Measurements from ENCODE around the gene MFNG.
A peak's percentile ranks its signal among the peaks of the same experiment; 100 is the strongest.

MFNG gene

GRCh38 chr22:37500745-37501609, 14.8 kb upstream of the MFNG start:
- TF ChIP-seq, protein P1, sequence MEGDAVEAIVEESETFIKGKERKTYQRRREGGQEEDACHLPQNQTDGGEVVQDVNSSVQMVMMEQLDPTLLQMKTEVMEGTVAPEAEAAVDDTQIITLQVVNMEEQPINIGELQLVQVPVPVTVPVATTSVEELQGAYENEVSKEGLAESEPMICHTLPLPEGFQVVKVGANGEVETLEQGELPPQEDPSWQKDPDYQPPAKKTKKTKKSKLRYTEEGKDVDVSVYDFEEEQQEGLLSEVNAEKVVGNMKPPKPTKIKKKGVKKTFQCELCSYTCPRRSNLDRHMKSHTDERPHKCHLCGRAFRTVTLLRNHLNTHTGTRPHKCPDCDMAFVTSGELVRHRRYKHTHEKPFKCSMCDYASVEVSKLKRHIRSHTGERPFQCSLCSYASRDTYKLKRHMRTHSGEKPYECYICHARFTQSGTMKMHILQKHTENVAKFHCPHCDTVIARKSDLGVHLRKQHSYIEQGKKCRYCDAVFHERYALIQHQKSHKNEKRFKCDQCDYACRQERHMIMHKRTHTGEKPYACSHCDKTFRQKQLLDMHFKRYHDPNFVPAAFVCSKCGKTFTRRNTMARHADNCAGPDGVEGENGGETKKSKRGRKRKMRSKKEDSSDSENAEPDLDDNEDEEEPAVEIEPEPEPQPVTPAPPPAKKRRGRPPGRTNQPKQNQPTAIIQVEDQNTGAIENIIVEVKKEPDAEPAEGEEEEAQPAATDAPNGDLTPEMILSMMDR (IDR thresholded peaks at IDR 0.05; ENCODE audit: low read depth, low read length) = no peak
- peak in 1 of 2 donors; percentile 60 for DNase-seq (ENCODE audit: low read depth in 2 of 2)
- H3K4me3 ChIP-seq (replicated peaks in 1 of 2; ENCODE audit: low read depth in 2 of 2, low read length in 2 of 2) = no peak overlapping the region

DNA sequence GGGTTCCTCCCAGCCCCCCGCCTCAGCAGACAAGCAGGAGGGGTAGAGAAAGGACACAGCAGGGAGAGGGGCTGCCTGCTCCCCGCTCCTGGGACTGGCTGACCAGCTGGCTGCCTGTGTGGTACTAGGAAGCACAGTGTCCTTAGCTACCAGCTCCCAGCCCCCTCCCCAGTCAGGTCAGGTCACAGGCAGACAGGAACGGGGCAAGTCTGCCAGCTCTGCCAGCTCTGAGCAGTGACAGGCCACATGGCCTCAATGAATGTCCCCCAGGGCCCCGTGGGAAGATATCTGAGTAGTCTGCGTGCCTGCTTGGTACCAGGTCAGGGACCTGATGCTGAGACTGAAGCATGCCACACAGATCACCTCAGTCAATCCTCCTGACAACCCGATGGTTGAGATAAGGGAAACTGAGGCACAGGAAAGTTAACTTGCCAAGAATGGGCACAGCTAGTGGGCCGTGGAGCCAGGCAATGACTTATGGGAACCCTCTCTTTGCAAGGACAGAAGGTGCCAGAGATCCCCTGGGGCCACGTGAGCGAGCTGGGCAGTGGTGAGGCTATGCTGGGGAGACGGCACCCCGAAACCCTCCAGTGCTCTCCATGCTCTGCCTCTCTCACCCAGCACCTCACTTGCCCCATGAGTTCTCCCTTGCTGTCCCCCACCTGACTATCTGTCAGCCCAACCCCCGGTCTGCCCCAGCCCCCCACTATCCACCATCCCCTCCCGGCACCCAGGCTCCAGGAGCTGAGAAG, 13.8 kb upstream of the MFNG start:
- no peak overlapping the region for H3K4me3 ChIP-seq (replicated peaks in 1 of 2; ENCODE audit: low read depth in 2 of 2, low read length in 2 of 2)
- no peak for DNase-seq (ENCODE audit: low read depth in 2 of 2)
- TF ChIP-seq, protein P1 (IDR thresholded peaks at IDR 0.05; ENCODE audit: low read depth, low read length) = no peak

DNA sequence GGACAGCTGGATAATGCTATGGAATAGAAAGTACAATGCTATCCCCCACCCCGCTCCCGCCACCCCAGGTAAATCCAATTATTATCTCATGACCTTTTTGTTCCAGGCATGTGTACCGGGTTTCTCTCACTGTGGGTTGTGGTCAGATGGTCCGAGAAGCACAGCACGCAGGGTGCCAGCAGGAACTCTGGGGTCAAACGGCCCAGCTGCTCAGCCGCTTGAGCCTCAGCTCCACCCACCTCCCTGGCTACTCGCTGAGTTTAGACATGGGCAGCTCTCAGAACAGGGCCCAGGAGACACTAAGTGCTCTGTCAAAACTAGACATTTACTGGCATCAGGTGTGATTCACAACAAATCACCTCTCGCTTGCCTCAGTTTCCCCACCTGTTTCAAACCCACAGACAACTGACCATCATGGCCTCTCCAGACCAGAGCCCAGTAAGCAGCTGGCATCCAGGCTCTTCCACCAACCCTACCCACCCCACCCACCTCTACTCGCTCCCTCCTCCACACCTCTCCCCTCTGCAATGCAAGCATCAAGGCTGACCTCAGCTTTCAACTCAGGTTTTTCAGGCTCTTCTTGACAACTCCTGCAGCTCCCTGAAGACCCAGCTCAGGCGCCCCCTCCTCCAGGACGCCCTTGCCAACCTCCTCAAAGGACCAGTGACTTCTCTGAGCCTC, 13.0 kb upstream of the MFNG start:
- TF ChIP-seq, protein P1 (IDR thresholded peaks at IDR 0.05; ENCODE audit: low read depth, low read length) = no peak
- DNase-seq (ENCODE audit: low read depth in 2 of 2) = no peak

GRCh38 chr22:37498289-37498909, 12.2 kb upstream of the MFNG start:
- DNase-seq (ENCODE audit: low read depth in 2 of 2) = no peak
- H3K4me3 ChIP-seq (replicated peaks in 1 of 2; ENCODE audit: low read depth in 2 of 2, low read length in 2 of 2) = no peak overlapping the region
- TF ChIP-seq, protein P1 (IDR thresholded peaks at IDR 0.05; ENCODE audit: low read depth, low read length) = peak; percentile 13

More for the DNA sequence above, 13.0 kb upstream of the MFNG start:
- H3K4me3 ChIP-seq (replicated peaks in 1 of 2; ENCODE audit: low read depth in 2 of 2, low read length in 2 of 2) = no peak overlapping the region

DNA sequence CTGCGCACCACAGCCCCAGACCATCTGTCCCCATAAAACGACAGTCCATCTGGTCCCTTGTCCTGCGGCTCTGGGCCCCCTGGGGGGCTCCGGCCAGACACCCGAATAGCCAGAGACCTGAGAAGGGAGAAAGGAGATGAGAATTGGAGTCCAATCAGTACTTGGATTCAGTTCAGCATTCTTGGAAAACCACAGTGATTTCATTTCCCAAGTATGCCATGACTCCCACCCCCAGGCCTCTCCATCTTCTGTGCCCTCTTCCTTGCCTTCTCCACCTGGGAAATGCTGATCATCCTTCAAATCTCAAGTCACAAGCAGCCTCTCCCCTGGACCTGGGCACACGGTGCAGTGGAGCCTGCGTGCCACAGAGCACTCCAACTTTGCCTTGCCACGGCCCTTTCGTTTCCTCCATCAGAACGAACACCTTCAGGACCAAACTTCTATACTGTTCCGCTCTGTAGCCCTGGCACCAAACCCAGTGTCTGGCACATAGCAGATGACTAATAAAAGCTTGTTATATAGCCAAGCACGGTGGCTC, 10.9 kb upstream of the MFNG start:
- DNase-seq (ENCODE audit: low read depth in 2 of 2) = peak; percentile 88 to 94
- TF ChIP-seq, protein P1 (IDR thresholded peaks at IDR 0.05; ENCODE audit: low read depth, low read length) = no peak
- H3K4me3 ChIP-seq (replicated peaks in 1 of 2; ENCODE audit: low read depth in 2 of 2, low read length in 2 of 2) = no peak overlapping the region

DNA sequence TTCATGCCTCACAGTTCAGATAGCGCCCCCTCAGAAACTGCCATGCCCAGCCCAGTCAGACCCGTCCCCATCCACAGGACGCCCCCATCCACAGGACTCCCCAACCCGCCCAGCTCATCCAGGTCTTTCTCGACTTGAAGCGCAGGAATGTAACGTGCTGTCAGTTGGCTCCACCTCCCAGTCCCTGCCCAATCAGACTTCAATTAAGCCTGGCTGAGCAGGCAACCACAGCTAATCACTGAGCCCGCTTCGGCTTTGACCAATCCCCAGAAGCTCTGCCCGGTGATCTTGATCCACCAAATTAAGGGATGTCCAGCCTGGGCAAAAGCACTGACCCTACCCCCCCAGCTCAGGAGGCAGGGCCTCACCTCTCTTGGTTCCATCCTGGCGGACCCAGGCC, 10.5 kb upstream of the MFNG start:
- peak; percentile 46 to 50 for DNase-seq (ENCODE audit: low read depth in 2 of 2)
- TF ChIP-seq, protein P1 (IDR thresholded peaks at IDR 0.05; ENCODE audit: low read depth, low read length) = no peak
- no peak overlapping the region for H3K4me3 ChIP-seq (replicated peaks in 1 of 2; ENCODE audit: low read depth in 2 of 2, low read length in 2 of 2)
